Activated naive CD8-positive, alpha-beta T cell treated with anti-CD3 and anti-CD28 coated beads, Interleukin-2, amount 10 ng/mL, durations not matched to agents 7 days and 5 days (primary cell): Measurements from ENCODE around the gene ASIP. TPM values are rescaled to one million over a fixed set of nuclear protein-coding genes. Genes with fewer than 3 reads are reported as not detected.
"Not testable (repeated sequence)": the region's sequence is repeated elsewhere in the genome, so short reads cannot be mapped to it uniquely, and the experiment has no call there.

Experiments used
- ATAC-seq: fragments of 150-1000 bp; cut with Tn5 transposase; one replicate; pipeline ENCODE4 v1.10.0; 2021; ENCODE audit warnings: low read depth, moderate library complexity
- POLR2A ChIA-PET: fragments of 350-600 bp; sonication (Branson Sonifier 250); formaldehyde crosslinking; loops from one replicate; lab custom pipeline; 2021; ENCODE audit warnings: antibody characterized with exemption; lab: Charles Lee
- DNase-seq: peaks from one replicate; pipeline ENCODE4 v3.0.0; 2021
- H3K27ac Mint-ChIP-seq: one replicate; pipeline ENCODE4 v1.8.0; 2022; ENCODE audit warnings: mild to moderate bottlenecking, mixed read lengths
- H3K27me3 Mint-ChIP-seq: one replicate; pipeline ENCODE4 v1.8.0; 2022; ENCODE audit warnings: mild to moderate bottlenecking, moderate library complexity, mixed read lengths
- H3K36me3 Mint-ChIP-seq: one replicate; pipeline ENCODE4 v1.8.0; 2021; ENCODE audit warnings: mild to moderate bottlenecking, mixed read lengths
- H3K4me1 Mint-ChIP-seq: one replicate; pipeline ENCODE4 v1.8.0; 2021; ENCODE audit warnings: mixed read lengths
- H3K4me3 Mint-ChIP-seq: one replicate; pipeline ENCODE4 v1.8.0; 2022; ENCODE audit warnings: mild to moderate bottlenecking, moderate library complexity, mixed read lengths
- H3K9me3 Mint-ChIP-seq: one replicate; pipeline ENCODE4 v1.8.0; 2021; ENCODE audit warnings: mixed read lengths
- total RNA-seq, 2 experiments: library from RNA; stranded (reverse); gene quantifications; one replicate each; pipeline ENCODE4 v1.2.3, GENCODE V29; 2021

The ASIP gene
- total RNA-seq, 2 experiments from 2014 or later, result not detected

DNA sequence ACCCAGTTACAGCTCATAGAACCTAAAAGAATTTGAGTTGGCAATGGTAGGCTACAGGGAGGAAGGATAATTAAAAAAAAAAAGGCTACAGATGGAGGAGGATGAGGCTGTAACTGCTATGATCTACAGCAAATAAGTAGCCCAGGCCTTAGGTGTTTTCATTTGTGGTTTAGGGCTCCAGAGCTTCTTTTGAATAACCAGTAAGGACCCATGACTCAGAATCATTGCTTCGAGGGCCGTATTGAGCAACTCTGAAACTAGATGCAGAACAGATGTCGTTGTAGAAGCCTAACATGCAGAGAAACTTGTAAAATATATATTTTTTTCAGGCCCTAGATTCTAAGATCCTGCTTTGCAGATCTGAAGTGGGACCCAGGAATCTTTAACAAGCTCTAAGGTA is 19.0 kb upstream of the ASIP start:
- Mint-ChIP-seq H3K4me1 (no peaks in the 10 kb centered on the region), H3K9me3 (no peaks in the 10 kb centered on the region), H3K4me3 (no peak overlapping the region), H3K36me3 (no peaks in the 10 kb centered on the region), H3K27me3 (peaks cover 34% of the 10 kb centered on the region), H3K27ac (no peak overlapping the region)
- no peak for ATAC-seq
- POLR2A ChIA-PET, result interaction anchor here (0.6 kb wide), 1 partner anchor 101 kb away, joined by 3 read pairs; no protein-coding TSS in a partner anchor
- no peak for DNase-seq

DNA sequence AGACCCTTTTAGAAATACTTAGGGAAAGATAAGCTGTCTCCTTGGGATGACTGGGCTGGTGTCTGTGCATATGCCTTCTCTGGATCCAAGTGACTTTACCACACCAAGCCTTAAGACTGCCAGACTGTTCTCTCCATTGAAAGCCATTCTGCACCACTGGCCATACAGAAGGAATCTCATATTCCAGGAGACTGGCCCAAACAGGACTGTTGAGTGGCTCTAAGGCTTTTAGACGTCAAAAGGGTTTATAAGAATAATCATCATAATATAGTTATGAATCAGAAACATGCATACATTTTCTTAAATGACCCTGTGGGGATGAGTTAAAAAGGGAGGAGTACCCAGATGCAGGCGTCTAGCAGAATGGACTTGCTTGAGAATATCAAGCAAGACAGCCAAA is 17.0 kb upstream of the ASIP start:
- ATAC-seq, H3K9me3 Mint-ChIP-seq, H3K36me3 Mint-ChIP-seq, DNase-seq, H3K4me3 Mint-ChIP-seq, POLR2A ChIA-PET, H3K4me1 Mint-ChIP-seq, H3K27ac Mint-ChIP-seq: not testable (repeated sequence)
- peaks cover 23% of the 10 kb centered on the region for H3K27me3 Mint-ChIP-seq

DNA sequence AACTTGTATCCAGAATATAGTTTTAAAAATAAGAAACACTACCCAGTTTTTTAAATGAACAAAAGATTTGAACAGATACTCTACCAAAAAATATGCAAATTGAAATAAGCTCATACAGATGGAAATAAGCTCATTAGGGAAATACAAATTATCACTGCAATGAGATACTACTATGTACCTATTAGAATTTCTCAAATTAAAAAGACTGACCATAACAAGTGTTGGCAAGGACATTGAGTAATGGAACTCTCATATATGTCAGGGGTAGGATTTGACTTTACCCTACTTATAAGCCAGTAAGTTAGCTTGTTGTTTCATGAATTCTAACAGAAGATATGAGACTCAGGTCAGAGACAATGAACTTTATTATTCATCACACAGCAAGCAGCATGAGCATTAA is 9.6 kb upstream of the ASIP start:
- no peak overlapping the region for H3K4me3 Mint-ChIP-seq
- no peaks in the 10 kb centered on the region for H3K36me3 Mint-ChIP-seq
- H3K27ac Mint-ChIP-seq, result no peak overlapping the region
- DNase-seq (no peak), ATAC-seq (no peak)
- H3K27me3 Mint-ChIP-seq, result peaks cover 13% of the 10 kb centered on the region
- POLR2A ChIA-PET, result no interaction called here
- peaks cover 3% of the 10 kb centered on the region for H3K9me3 Mint-ChIP-seq
- H3K4me1 Mint-ChIP-seq, result no peaks in the 10 kb centered on the region

DNA sequence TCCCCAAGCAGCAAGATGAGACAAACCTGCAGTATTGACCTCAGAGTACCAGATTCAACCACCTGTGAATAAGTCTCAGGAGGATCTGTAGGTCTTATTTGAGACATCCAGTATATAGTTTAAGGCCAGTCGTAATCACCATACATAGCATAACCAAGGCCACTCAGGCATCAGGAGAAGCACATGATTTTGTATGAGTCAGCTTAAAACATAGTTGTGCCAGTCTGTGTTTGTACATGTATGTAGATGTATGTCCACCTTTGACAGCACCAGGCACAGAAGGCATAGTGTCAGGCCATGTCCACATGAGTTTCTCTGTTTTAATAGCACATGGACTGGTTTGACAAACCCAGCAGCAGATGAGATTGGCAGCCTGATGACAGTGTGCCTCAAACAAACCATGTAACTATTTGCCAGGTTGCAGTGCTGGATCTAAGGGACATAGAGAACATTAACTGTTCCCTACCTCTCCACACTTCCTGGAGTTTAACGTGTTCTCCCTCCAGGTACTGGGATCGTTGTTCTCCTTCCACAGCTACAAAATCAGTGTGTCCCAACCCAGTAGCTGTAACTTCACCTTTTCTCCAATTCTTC is 8.6 kb upstream of the ASIP start:
- no peak for ATAC-seq
- Mint-ChIP-seq H3K36me3 (peaks cover under 1% of the 10 kb centered on the region), H3K4me1 (no peaks in the 10 kb centered on the region), H3K4me3 (no peak overlapping the region), H3K27ac (no peak overlapping the region), H3K27me3 (peaks cover 6% of the 10 kb centered on the region), H3K9me3 (peaks cover 3% of the 10 kb centered on the region)
- POLR2A ChIA-PET, result no interaction called here
- DNase-seq, result no peak

DNA sequence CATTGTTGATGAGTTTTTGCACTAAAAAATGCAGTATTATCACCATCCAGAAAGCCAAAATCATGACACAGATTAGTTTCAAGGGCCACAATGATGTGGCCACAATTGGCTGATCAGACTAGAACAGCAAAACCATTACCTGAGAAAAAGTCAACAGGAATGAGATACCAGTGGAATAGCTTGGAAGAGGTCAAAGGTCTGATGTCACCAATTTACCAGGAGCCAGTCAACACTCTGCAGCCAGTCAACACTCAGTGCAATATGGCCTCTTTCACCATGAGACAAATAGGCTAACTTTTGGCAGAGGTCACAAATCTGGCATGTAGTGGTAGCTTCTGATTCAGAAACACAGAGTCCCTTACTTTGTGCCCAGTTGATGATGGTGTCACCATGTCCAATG is 7.5 kb upstream of the ASIP start:
- H3K27ac Mint-ChIP-seq, result no peak overlapping the region
- peaks cover 4% of the 10 kb centered on the region for H3K36me3 Mint-ChIP-seq
- no peaks in the 10 kb centered on the region for H3K4me1 Mint-ChIP-seq
- ATAC-seq, result no peak
- POLR2A ChIA-PET, result no interaction called here
- peaks cover 16% of the 10 kb centered on the region for H3K27me3 Mint-ChIP-seq
- peaks cover 11% of the 10 kb centered on the region for H3K9me3 Mint-ChIP-seq
- no peak for DNase-seq
- no peak overlapping the region for H3K4me3 Mint-ChIP-seq

DNA sequence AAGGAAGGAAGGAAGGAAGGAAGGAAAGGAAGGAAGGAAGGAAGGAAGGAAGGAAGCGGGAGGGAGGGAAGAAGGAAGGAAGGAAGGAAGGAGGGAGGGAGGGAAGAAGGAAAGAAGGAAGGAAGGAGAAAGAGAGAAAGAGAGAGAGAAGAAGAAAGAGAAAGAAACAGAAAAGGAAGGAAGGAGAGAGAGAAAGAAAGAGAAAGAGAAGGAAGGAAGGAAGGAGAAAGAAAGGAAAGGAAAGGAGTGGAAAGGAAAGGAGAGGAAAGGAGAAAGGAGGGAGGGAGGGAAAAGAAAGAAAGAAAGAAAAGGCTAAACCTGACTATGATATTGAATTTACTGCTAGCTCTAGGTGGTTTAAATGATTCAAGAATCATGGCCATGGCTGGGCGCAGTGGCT is 5.3 kb upstream of the ASIP start:
- DNase-seq (no peak), ATAC-seq (no peak)
- Mint-ChIP-seq H3K9me3 (peaks cover 13% of the 10 kb centered on the region), H3K27ac (no peak overlapping the region), H3K36me3 (peaks cover 8% of the 10 kb centered on the region), H3K27me3 (peaks cover 25% of the 10 kb centered on the region), H3K4me1 (peaks cover 4% of the 10 kb centered on the region), H3K4me3 (no peak overlapping the region)
- POLR2A ChIA-PET, result no interaction called here

DNA sequence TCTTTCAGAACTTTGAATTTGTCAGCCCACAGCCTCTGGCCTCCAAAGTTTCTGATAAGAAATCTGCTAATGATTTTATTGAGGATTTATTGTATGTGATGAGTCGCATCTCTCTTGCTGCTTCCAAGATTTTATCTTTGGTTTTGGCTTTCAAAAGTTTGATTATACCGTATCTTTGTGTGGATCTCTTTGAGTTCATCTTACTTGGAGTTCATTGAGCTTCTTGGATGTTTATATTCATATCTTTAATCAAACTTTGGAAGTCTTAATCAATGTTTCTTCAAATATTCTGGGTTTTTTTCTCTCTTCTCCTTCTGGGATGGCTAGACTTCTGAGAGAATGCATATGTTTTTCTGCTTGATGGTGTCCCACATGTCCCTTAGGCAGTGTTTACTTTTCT is 3.3 kb upstream of the ASIP start:
- Mint-ChIP-seq H3K36me3 (peaks cover 8% of the 10 kb centered on the region), H3K4me3 (no peak overlapping the region), H3K27me3 (peaks cover 25% of the 10 kb centered on the region), H3K4me1 (peaks cover 11% of the 10 kb centered on the region), H3K27ac (no peak overlapping the region), H3K9me3 (peaks cover 13% of the 10 kb centered on the region)
- no peak for ATAC-seq
- POLR2A ChIA-PET, result no interaction called here
- DNase-seq, result no peak

DNA sequence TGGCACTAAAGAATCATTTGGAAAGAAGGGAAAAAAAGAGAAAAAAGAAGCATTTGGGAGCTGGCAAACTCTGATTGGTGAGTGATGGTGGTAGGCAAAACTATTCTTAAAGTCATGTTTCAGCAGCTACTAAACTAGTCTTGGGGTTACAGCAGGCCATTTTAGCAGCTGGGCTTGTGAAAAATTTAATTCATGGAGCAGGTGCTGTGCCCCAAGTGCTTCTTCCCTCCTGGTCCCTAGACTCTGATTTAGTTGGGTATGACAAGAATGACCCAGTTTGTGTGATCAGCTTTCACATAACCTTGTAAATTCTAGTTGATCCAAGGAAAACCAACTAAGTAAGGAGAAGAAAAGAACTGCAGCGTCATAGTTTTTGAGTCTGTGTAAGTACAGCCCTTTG is 1.1 kb upstream of the ASIP start:
- POLR2A ChIA-PET, result no interaction called here
- H3K36me3 Mint-ChIP-seq, result peaks cover 8% of the 10 kb centered on the region
- no peak for ATAC-seq
- peaks cover 11% of the 10 kb centered on the region for H3K4me1 Mint-ChIP-seq
- H3K9me3 Mint-ChIP-seq, result peaks cover 12% of the 10 kb centered on the region
- peaks cover 23% of the 10 kb centered on the region for H3K27me3 Mint-ChIP-seq
- DNase-seq, result no peak
- no peak overlapping the region for H3K27ac Mint-ChIP-seq
- no peak overlapping the region for H3K4me3 Mint-ChIP-seq

DNA sequence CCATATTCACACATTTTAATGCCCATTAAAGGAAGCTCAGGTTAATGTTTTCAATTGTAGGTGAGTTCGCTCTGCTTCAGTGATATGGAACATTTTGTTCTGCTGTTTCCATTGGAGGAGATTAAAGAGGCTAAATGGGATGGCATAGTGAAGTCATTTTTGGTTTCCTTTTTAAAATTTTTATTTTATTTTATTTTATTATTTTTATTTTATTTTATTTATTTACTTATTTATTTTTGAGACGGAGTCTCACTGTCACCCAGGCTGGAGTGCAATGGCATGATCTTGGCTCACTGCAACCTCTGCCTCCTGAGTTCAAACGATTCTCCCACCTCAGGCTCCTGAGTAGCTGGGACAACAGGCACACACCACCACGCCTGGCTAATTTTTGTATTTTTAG is 792 bp downstream of the ASIP start:
- peaks cover 11% of the 10 kb centered on the region for H3K4me1 Mint-ChIP-seq
- H3K27ac Mint-ChIP-seq, H3K36me3 Mint-ChIP-seq, H3K4me3 Mint-ChIP-seq, H3K9me3 Mint-ChIP-seq, DNase-seq, ATAC-seq: not testable (repeated sequence)
- H3K27me3 Mint-ChIP-seq, result peaks cover 20% of the 10 kb centered on the region
- POLR2A ChIA-PET, result interaction anchor here (0.7 kb wide), 1 partner anchor 407 kb away, joined by 3 read pairs; no protein-coding TSS in a partner anchor

DNA sequence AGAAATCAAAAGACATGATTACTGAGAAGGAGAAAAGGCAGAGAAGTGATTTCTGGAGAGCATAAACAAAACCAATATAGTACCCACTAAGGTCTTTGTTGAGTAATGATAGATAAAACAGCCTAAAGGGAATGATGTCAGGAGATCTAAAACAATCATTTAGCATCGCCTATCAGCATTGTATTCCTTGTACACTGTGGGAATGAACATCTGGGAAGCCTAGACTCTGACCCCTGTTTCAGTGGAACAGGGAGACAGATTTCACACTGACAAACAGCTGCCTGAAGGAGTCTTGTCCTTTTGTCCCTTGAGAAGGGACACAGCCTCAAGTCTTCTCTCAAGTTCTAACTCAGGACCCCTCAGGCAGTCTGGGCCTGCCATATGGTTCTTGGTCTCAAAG is 1.7 kb downstream of the ASIP start:
- no peak overlapping the region for H3K4me3 Mint-ChIP-seq
- DNase-seq, result no peak
- H3K9me3 Mint-ChIP-seq, result peaks cover 7% of the 10 kb centered on the region
- H3K4me1 Mint-ChIP-seq, result peaks cover 11% of the 10 kb centered on the region
- H3K27me3 Mint-ChIP-seq, result peaks cover 16% of the 10 kb centered on the region
- H3K36me3 Mint-ChIP-seq, result peaks cover 6% of the 10 kb centered on the region
- no peak for ATAC-seq
- no peak overlapping the region for H3K27ac Mint-ChIP-seq
- POLR2A ChIA-PET, result interaction anchor here (0.7 kb wide), 1 partner anchor 407 kb away, joined by 3 read pairs; no protein-coding TSS in a partner anchor

DNA sequence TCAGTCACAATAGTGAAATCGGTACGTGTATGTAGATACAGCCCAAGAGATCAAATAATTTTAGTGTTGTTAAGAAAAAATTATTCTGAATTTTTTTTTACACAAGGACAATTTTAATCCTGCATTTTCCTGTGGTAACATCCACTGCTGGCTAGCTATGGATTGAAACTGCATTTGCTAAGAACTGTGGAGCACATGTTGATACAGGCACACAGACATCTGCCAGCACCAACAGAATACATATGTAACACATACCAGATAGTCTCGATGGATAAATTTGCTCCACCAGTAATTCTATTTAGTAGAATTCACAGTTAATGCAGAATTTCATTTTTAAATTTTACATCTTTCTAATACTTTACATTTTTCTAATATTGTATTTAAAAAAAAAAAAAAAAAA is 2.2 kb downstream of the ASIP start:
- Mint-ChIP-seq H3K4me1 (peaks cover 11% of the 10 kb centered on the region), H3K27ac (no peak overlapping the region), H3K36me3 (peaks cover 4% of the 10 kb centered on the region), H3K4me3 (no peak overlapping the region), H3K27me3 (peaks cover 11% of the 10 kb centered on the region), H3K9me3 (peaks cover 2% of the 10 kb centered on the region)
- ATAC-seq, result no peak
- no peak for DNase-seq
- POLR2A ChIA-PET, result no interaction called here

DNA sequence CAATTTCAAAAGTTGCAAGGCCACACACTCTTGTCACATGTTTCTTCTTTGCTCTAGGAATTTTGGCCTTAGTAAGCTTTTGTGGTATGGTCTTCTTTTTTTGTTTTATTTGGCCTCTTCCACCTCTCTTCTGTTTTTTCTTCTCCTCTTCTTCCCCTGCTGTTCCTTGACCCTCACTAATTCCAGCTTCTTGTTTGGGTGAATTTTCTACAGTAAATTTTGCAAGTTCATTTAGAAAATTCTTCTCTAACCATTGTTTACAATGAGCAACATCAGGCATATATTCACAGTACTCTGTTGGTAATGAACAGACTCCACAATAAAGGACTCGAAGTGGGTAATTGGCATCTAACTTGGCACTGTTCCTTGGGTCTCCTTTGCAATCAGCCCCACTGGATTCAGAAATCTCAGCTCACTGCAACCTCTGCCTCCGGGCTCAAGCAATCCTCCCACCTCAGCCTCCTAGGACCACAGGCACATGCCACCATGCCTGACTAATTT is 5.0 kb downstream of the ASIP start:
- Mint-ChIP-seq H3K27me3 (no peaks in the 10 kb centered on the region), H3K4me3 (no peak overlapping the region), H3K27ac (no peak overlapping the region), H3K36me3 (no peaks in the 10 kb centered on the region), H3K9me3 (no peaks in the 10 kb centered on the region), H3K4me1 (peaks cover 14% of the 10 kb centered on the region)
- POLR2A ChIA-PET, result no interaction called here
- no peak for ATAC-seq
- no peak for DNase-seq

DNA sequence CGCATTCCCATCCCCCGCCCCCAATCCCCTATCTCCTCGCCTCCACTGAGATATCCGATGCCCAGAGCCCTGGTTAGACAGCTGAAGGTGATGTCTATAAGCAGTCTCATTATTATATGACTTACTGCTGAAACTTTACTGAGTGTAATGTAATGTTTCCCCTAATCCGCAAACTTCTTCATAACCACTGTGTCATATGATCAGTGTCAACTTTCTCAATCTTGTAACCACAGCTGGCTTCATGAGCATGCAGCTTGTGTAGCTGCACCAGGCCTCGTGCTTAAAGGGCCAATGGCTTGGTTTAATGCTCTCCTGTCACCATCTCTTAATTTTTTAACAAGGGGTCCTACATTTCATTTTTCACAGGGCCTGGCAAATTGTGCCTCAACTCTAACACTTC is 8.1 kb downstream of the ASIP start:
- peak; percentile 93 for ATAC-seq
- Mint-ChIP-seq H3K27ac (peak overlapping the region; percentile 5), H3K27me3 (no peaks in the 10 kb centered on the region), H3K9me3 (no peaks in the 10 kb centered on the region), H3K36me3 (no peaks in the 10 kb centered on the region), H3K4me3 (peak overlapping the region; percentile 29), H3K4me1 (peaks cover 10% of the 10 kb centered on the region)
- POLR2A ChIA-PET, result no interaction called here
- DNase-seq, result no peak

DNA sequence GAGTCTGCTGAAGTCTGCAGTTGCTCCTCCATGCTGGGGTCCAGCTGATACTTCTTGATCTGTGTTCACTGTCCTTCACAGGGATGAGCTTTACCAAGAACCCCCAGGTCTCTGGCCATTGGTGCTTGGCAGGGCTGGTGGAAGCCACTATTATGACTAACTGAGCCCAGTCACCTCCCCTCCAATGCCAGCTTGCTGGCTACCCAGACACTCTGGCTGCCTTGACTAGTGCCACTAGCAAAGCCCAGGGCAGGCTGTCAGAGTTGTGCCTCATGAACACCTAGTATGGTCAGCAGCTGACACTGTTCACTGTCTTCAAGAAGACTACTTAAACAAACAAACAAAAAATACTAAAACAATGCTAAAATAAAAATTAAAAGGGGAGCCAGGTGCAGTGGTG is 8.8 kb downstream of the ASIP start:
- Mint-ChIP-seq H3K27ac (peak overlapping the region; percentile 44), H3K27me3 (no peaks in the 10 kb centered on the region), H3K9me3 (no peaks in the 10 kb centered on the region), H3K4me1 (peaks cover 10% of the 10 kb centered on the region), H3K4me3 (no peak overlapping the region), H3K36me3 (no peaks in the 10 kb centered on the region)
- DNase-seq, result no peak
- no peak for ATAC-seq
- POLR2A ChIA-PET, result no interaction called here
